Calu3 (cell line): ENCODE results near the gene MICAL3. TPM values are rescaled to one million over a fixed set of nuclear protein-coding genes. Genes with fewer than 3 reads are reported as not detected.

Source experiments
- BruUV-seq: library from RNA; stranded (reverse); fragments of 400-500 nt; replicated peaks from 2 replicates; lab custom pipeline; 2021; lab: Mats Ljungman, UMichigan
- CTCF ChIA-PET: fragments of 300-600 bp; sonication (Branson Sonifier 250); formaldehyde crosslinking; loops from one replicate; lab custom pipeline; 2022; ENCODE audit warnings: antibody characterized with exemption; lab: Charles Lee
- DNase-seq: peaks from one replicate; pipeline ENCODE4 v3.0.0; 2022
- H3K27ac Mint-ChIP-seq: one replicate; pipeline ENCODE4 v1.8.0; 2022; ENCODE audit warnings: mixed read lengths; ENCODE audit not compliant: unreplicated experiment
- H3K27me3 Mint-ChIP-seq: one replicate; pipeline ENCODE4 v1.8.0; 2022; ENCODE audit warnings: mixed read lengths; ENCODE audit not compliant: unreplicated experiment
- H3K36me3 Mint-ChIP-seq: one replicate; pipeline ENCODE4 v1.8.0; 2022; ENCODE audit warnings: mild to moderate bottlenecking, moderate library complexity, mixed read lengths; ENCODE audit not compliant: insufficient read depth, unreplicated experiment
- H3K4me1 Mint-ChIP-seq: one replicate; pipeline ENCODE4 v1.8.0; 2022; ENCODE audit warnings: mild to moderate bottlenecking, low read depth, mixed read lengths; ENCODE audit not compliant: unreplicated experiment
- H3K4me3 Mint-ChIP-seq: one replicate; pipeline ENCODE4 v1.8.0; 2022; ENCODE audit warnings: mild to moderate bottlenecking, low read depth, moderate library complexity, mixed read lengths; ENCODE audit not compliant: unreplicated experiment
- H3K9me3 Mint-ChIP-seq: one replicate; pipeline ENCODE4 v1.8.0; 2022; ENCODE audit warnings: low read depth, mixed read lengths; ENCODE audit not compliant: unreplicated experiment
- CTCF ChIP-seq: fragments of 200-600 bp; IDR thresholded peaks from one replicate; pipeline ENCODE4 v1.8.0; 2022; ENCODE audit warnings: antibody characterized with exemption; ENCODE audit not compliant: unreplicated experiment
- intact Hi-C: fragments of 100-400 bp; cut with micrococcal nuclease; formaldehyde crosslinking; loops from one replicate; pipeline ENCODE4 v1.10.0; 2022; ENCODE audit not compliant: unreplicated experiment
- total RNA-seq: library from RNA; stranded (reverse); gene quantifications from 2 replicates; pipeline ENCODE4 v1.2.3, GENCODE V29; 2022

The MICAL3 gene
- total RNA-seq, 1 experiment from 2014 or later: 60.6 TPM

GRCh38 chr22:17817079-17817478 lies 207.3 kb downstream of the MICAL3 start:
- CTCF ChIA-PET: interaction anchor here (0.5 kb wide), 1 partner anchor 102 kb away, joined by 3 read pairs; no protein-coding TSS in a partner anchor
- Mint-ChIP-seq H3K4me1 (no peaks in the 10 kb centered on the region), H3K4me3 (no peak overlapping the region), H3K36me3 (peaks cover 14% of the 10 kb centered on the region), H3K27ac (no peak overlapping the region), H3K9me3 (no peaks in the 10 kb centered on the region), H3K27me3 (no peaks in the 10 kb centered on the region)
- no peak for TF ChIP-seq CTCF
- no peak for DNase-seq
- BruUV-seq: no TSS peak
- intact Hi-C loops: no loop called here

GRCh38 chr22:17816649-17817048 lies 207.7 kb downstream of the MICAL3 start:
- Mint-ChIP-seq H3K27me3 (no peaks in the 10 kb centered on the region), H3K27ac (no peak overlapping the region), H3K9me3 (no peaks in the 10 kb centered on the region), H3K4me3 (no peak overlapping the region), H3K36me3 (peaks cover 14% of the 10 kb centered on the region), H3K4me1 (no peaks in the 10 kb centered on the region)
- intact Hi-C loops: no loop called here
- no peak for DNase-seq
- CTCF ChIA-PET: no interaction called here
- BruUV-seq: no TSS peak
- TF ChIP-seq CTCF: no peak

- CTCF ChIA-PET: interaction anchor here (1.7 kb wide), 1 partner anchor 260 kb away, joined by 3 read pairs; no protein-coding TSS in a partner anchor
- intact Hi-C loops: no loop called here
- H3K27me3 Mint-ChIP-seq: no peaks in the 10 kb centered on the region
- no peaks in the 10 kb centered on the region for H3K4me1 Mint-ChIP-seq
- TF ChIP-seq CTCF: no peak
- no peak overlapping the region for H3K4me3 Mint-ChIP-seq
- no TSS peak for BruUV-seq
- H3K36me3 Mint-ChIP-seq: peaks cover 14% of the 10 kb centered on the region
- H3K27ac Mint-ChIP-seq: no peak overlapping the region
- H3K9me3 Mint-ChIP-seq: no peaks in the 10 kb centered on the region
- no peak for DNase-seq
Observed at GRCh38 chr22:17815703-17816254, 208.6 kb downstream of the MICAL3 start.

GRCh38 chr22:17814830-17815229 lies 209.5 kb downstream of the MICAL3 start:
- no peak for TF ChIP-seq CTCF
- DNase-seq: no peak
- intact Hi-C loops: no loop called here
- H3K27me3 Mint-ChIP-seq: no peaks in the 10 kb centered on the region
- no peaks in the 10 kb centered on the region for H3K4me1 Mint-ChIP-seq
- CTCF ChIA-PET: interaction anchor here (1.7 kb wide), 1 partner anchor 261 kb away, joined by 3 read pairs; no protein-coding TSS in a partner anchor
- H3K27ac Mint-ChIP-seq: no peak overlapping the region
- H3K36me3 Mint-ChIP-seq: peaks cover 14% of the 10 kb centered on the region
- BruUV-seq: no TSS peak
- H3K9me3 Mint-ChIP-seq: no peaks in the 10 kb centered on the region
- no peak overlapping the region for H3K4me3 Mint-ChIP-seq
